ENCODE results near the gene DSCAML1. TPM values are rescaled to one million over a fixed set of nuclear protein-coding genes. Genes with fewer than 3 reads are reported as not detected.

Gene DSCAML1
- total RNA-seq, 6 experiments from 2014 or later, result not detected

DNA sequence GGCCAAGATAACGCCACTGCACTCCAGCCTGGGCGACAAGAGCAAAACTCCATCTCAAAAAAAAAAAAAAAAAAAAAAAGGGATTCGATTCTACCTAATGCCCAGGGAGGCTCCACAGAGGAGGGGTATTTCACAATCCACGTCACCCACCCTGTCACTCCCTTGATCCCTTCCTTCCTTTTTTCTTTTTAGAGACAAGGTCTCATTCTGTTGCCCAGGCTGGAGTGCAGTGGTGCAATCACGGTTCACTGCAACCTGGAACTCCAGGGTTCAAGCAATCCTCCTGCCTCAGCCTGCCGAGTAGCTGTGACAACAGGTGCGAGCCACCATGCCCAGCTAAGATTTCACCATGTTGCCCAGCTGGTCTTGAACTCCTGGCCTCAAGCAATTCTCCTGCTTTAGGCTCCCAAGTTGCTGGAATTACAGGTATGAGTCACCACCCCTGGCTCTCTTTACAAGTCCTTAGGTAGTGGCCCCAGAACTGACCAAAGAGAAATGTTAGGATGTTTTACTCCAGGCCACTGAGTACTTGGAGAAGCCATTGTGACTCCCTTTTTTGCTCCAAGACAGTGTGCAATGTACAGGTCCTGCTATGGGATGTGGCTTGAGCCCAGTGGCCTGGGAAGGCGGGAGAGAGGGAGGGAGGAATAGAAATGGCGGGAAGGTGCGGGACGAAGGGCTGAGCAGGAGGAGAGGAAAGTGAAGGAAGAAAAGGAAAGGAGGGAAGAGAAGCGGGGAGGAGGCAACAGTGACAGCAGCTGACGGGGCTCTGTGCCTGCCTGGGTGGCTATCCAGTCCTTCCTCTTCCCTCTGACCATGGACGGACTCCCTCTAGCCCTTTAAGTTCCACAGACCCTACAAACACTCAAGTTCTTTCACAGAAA lies 39.3 kb upstream of the DSCAML1 start:
- H3K27ac Mint-ChIP-seq, result no peak overlapping the region
- no peaks in the 10 kb centered on the region for H3K9me3 Mint-ChIP-seq

GRCh38 chr11:117835576-117835975 lies 38.6 kb upstream of the DSCAML1 start:
- no peak for DNase-seq
- Mint-ChIP-seq H3K36me3 (ENCODE audit: low read depth) (no peaks in the 10 kb centered on the region), H3K4me1 (ENCODE audit: low read depth) (no peaks in the 10 kb centered on the region), H3K27me3 (ENCODE audit: insufficient read depth) (peaks cover 55% of the 10 kb centered on the region), H3K27ac (no peak overlapping the region), H3K9me3 (no peaks in the 10 kb centered on the region), H3K4me3 (no peak overlapping the region)
- no peak for TF ChIP-seq CTCF (IDR thresholded peaks at IDR 0.05)

More for the DNA sequence above, 39.3 kb upstream of the DSCAML1 start:
- H3K27me3 Mint-ChIP-seq (ENCODE audit: insufficient read depth), result peaks cover 49% of the 10 kb centered on the region
- TF ChIP-seq CTCF (IDR thresholded peaks at IDR 0.05), result no peak
- no peaks in the 10 kb centered on the region for H3K36me3 Mint-ChIP-seq (ENCODE audit: low read depth)
- no peak for DNase-seq
- H3K4me3 Mint-ChIP-seq, result no peak overlapping the region
- H3K4me1 Mint-ChIP-seq (ENCODE audit: low read depth), result no peaks in the 10 kb centered on the region

- TF ChIP-seq CTCF (IDR thresholded peaks at IDR 0.05), result no peak
- DNase-seq, result no peak
- H3K27me3 Mint-ChIP-seq (ENCODE audit: insufficient read depth), result peaks cover 59% of the 10 kb centered on the region
- H3K36me3 Mint-ChIP-seq (ENCODE audit: low read depth), result no peaks in the 10 kb centered on the region
- no peaks in the 10 kb centered on the region for H3K4me1 Mint-ChIP-seq (ENCODE audit: low read depth)
- H3K9me3 Mint-ChIP-seq, result no peaks in the 10 kb centered on the region
- H3K27ac Mint-ChIP-seq, result no peak overlapping the region
- no peak overlapping the region for H3K4me3 Mint-ChIP-seq
Measured at GRCh38 chr11:117834838-117835443, 37.9 kb upstream of the DSCAML1 start.

- Mint-ChIP-seq H3K27me3 (ENCODE audit: insufficient read depth) (peaks cover 55% of the 10 kb centered on the region), H3K4me3 (no peak overlapping the region), H3K9me3 (no peaks in the 10 kb centered on the region), H3K4me1 (ENCODE audit: low read depth) (no peaks in the 10 kb centered on the region), H3K27ac (no peak overlapping the region), H3K36me3 (ENCODE audit: low read depth) (no peaks in the 10 kb centered on the region)
- no peak for DNase-seq
- TF ChIP-seq CTCF (IDR thresholded peaks at IDR 0.05), result no peak
Measured at GRCh38 chr11:117834068-117834810, 37.2 kb upstream of the DSCAML1 start.

- Mint-ChIP-seq H3K9me3 (no peaks in the 10 kb centered on the region), H3K4me3 (no peak overlapping the region), H3K36me3 (ENCODE audit: low read depth) (no peaks in the 10 kb centered on the region), H3K4me1 (ENCODE audit: low read depth) (no peaks in the 10 kb centered on the region), H3K27ac (no peak overlapping the region), H3K27me3 (ENCODE audit: insufficient read depth) (peaks cover 49% of the 10 kb centered on the region)
- no peak for DNase-seq
- TF ChIP-seq CTCF (IDR thresholded peaks at IDR 0.05), result no peak
Measured at GRCh38 chr11:117833401-117833891, 36.4 kb upstream of the DSCAML1 start.
